Umbilical cord (tissue), 2 donors: Measurements from ENCODE around the gene AIF1L. TPM values are rescaled to one million over a fixed set of nuclear protein-coding genes. Genes with fewer than 3 reads are reported as not detected.

Source experiments
- DNase-seq: peaks from one replicate; pipeline ENCODE4 v3.0.0-alpha.2; 2015; ENCODE audit warnings: low spot score
- total RNA-seq: library from RNA; depleted of rRNA; stranded (reverse); fragments of >200 nt; gene quantifications from one replicate; pipeline ENCODE4 v1.2.3, GENCODE V29; 2014; ENCODE audit warnings: low replicate concordance; ENCODE audit not compliant: insufficient read depth

The AIF1L gene
- total RNA-seq, 1 donor from 2014 or later: 35.4 TPM

DNA sequence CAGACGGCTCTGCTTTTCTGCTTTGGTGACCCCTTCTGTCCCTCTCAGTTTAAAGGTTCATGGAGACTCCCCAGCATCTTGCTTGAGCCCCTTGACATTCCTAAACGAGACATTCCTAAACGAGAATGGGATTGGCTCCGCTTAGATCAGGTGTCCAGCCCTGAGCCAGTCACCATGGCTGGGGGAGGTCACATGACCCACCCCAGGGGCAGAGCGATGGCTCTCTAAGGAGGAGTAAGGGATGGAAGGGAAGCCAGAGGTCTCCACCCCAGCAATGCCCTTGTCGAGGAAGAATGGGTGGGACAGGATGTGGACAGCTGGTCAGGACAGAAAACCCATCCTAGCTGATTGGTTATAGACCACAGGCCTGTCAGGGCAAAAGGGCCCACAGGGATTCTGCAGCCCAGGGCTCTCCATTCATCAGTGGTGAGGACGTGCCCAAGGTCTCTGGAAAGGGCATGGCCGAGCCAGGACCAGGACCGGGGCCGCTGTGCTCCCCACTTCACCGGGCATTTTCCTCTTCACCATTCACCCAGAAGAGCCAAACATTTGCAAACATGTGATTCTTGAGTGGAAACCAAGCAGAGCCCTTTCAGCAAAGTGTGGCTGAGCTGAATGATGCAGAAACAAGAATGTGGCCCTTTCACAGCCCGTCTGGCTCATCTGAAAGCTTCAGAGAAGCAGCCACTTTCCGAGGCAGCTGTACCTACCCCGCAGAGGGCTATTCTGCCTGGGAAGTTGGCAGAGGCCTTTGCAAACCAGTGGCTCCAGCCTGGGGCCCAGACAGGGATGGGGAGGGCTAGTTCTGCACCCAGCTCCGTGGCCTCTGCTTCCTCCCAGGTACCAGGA, 19.8 kb upstream of the AIF1L start:
- no peak for DNase-seq

DNA sequence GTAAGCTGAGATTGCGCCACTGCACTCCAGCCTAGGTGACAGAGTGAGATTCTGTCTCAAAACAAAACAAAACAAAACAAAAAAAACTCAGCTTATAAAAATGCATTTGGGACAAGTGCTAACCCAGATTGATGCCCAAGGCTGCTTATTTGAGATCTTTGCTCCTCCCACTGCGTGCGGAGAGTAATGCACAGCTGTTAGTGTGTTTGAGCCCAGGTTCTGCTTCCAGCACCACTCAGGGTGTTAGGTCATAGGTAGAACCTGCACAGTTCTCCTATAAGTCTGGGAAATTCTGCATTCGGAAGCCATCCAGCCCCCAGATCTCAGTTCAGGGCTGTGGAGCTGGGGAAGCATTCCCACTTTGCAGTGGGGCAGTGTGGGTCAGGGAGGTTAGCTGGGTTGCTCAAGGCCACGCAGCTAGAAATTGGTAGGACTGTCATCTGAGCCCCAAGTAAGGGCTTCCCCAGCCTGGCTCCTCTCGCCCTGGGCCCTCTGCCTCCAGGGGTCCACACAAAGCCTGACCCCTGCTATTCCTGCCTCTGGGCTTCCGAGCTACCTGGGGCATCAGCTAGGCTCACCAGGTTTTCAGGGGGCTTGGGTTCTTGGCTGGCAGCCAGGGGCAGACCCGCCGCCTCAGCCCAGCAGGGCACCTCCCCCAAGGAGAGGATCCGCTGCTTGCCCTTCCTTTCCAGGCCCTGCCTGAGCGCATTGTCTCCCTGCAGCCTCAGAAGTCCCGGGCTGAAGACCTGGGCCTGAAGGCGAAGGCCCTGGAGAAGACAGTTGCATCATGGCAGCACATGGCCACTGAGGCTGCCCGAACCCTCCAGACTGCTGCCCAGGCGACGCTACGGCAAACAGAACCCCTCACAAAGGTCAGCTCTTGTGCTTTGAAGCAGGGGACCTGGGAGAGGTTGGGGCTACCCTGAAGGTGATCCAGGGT, 17.6 kb upstream of the AIF1L start:
- DNase-seq: no peak

DNA sequence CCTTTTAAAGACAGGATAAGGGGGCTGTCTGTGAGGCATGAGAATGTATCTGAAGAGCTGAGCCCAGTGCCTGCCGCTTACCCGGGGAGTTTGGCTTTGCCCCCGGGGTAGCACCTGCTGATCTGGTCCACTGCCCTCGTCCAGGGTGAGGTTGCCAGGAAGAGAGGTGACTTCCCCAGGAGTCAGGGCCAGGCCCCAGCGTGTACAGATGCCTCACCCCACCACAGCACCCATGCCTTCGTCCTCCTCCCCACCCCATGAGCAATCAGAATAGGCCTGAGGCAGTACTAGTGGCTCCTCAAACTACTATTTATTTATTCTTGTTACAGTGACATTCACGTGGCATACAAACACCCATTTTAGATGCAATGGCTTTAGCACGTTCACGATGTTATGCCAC, 15.7 kb upstream of the AIF1L start:
- no peak for DNase-seq

DNA sequence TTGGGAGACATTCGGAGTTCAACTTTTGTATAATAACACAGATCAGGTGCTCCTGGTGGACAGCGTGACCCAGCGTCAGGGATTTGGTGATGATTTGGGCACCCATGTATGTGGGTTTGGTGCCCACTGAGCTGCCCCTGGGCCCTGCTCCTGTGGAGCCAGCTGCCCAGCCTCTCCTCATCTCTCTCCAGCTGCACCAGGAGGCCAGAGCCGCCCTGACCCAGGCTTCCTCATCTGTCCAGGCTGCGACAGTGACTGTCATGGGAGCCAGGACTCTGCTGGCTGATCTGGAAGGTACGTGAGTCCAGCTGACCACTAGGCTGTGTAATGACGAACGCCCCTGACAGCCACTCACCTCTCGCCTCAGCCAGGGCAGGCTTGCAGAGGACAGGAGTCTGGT, 14.5 kb upstream of the AIF1L start:
- no peak for DNase-seq

DNA sequence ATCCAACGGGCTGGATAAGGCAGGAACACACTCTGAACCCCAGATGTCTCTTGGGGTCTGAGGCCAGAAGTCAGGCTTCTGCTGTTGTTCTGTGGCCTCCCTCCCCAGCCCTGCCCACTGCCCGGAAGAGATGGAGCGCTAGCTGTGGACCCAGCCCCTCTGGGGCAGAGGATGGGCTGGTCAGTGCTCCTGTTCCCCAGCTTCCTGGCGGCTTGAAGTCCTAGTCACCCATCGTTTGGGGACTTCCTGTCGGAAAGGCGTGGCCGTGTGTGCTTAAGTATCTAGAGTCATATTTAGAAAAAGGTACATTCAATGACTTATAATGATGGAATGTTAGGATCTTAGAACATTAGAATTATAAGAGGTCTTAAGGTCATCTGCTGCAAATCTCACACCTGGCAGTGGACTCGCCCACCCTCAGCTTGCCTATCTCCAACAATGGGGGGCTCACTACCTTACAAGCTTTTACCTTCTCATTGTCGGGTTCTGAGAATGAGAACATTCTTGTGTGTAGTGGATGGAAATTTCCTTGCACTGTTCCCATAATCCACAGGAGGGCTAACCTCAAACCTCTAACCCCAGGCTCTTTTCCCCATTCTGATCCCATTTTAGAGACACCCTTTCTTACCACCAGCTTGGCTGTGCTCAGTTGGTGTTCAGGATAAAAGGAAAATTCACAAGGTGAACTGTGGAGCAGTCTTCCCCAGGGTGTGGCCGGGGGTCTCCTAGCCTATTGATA, 13.4 kb upstream of the AIF1L start:
- DNase-seq: no peak

DNA sequence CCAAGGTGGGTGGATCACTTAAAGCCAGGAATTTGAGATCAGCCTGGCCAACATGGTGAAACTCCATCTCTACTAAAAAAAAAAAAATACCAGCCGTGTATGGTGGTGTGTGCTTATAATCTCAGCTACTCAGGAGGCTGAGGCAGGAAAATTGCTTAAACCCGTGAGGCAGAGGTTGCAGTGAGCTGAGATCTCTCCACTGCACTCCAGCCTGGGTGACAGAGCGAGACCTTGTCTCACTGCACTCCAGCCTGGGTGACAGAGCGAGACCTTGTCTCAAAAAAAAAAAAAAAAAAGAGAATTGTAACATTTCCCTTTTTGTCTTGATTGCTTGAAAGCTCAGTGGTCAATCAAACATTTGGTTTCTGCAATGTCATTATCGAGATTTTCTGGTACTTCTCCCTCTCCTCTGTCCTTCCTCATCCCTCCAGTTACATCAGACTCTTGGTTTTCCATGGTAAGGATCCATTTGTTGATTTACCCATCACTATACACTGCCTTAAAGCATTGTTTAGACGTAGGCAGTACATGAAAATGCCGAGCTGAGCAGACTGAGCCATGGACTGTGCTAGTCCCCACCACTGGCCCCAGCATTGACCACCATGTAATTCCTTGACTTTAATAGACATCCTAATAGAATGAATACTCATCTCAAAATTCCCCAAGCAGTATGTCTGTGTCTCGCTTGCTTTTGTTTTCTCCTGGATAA, 11.5 kb upstream of the AIF1L start:
- no peak for DNase-seq

DNA sequence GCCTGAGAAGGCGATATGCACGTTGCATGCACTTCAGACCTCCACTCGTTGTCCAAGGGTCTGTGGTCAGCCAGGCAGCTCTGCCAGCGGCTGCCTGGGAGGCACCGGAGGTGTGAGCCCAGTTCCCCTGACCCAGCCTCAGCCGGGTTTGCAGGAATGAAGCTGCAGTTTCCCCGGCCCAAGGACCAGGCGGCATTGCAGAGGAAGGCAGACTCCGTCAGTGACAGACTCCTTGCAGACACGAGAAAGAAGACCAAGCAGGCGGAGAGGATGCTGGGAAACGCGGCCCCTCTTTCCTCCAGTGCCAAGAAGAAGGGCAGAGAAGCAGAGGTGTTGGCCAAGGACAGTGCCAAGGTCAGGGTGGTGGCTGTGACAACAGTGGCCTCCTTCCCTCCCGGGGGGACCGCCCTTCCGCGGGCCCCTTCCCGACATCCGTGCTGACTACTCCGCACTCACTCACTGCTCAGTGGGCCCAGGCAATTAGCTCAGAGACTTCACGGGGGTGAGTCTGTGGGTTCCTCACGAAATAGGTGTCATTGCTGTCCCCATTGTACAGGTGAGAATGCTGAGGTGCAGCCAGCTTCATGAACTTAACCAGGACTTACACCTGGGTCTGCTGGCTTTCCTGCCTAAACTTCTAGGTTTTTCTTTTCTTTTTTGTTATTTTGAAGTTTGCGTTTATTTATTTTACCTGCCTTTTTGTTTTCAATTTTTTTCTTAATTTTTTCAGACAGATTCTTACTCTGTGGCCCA, 10.8 kb upstream of the AIF1L start:
- DNase-seq: no peak

DNA sequence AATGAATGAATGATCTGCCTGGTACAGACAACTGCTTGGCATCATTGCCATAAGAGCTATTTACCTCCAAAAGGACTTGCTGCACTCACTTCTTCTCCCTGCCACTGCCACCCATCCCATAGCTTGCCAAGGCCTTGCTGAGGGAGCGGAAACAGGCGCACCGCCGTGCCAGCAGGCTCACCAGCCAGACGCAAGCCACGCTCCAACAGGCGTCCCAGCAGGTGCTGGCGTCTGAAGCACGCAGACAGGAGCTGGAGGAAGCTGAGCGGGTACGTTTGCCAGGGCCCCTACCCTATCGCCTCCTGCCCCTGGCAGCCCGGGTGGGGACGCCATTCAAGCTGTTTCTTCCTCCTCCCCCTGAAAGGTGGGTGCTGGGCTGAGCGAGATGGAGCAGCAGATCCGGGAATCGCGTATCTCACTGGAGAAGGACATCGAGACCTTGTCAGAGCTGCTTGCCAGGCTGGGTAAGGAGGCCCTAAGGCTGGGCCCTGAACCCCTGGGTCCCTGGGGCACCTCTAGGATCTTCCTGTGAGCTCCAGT, 8.9 kb upstream of the AIF1L start:
- no peak for DNase-seq

DNA sequence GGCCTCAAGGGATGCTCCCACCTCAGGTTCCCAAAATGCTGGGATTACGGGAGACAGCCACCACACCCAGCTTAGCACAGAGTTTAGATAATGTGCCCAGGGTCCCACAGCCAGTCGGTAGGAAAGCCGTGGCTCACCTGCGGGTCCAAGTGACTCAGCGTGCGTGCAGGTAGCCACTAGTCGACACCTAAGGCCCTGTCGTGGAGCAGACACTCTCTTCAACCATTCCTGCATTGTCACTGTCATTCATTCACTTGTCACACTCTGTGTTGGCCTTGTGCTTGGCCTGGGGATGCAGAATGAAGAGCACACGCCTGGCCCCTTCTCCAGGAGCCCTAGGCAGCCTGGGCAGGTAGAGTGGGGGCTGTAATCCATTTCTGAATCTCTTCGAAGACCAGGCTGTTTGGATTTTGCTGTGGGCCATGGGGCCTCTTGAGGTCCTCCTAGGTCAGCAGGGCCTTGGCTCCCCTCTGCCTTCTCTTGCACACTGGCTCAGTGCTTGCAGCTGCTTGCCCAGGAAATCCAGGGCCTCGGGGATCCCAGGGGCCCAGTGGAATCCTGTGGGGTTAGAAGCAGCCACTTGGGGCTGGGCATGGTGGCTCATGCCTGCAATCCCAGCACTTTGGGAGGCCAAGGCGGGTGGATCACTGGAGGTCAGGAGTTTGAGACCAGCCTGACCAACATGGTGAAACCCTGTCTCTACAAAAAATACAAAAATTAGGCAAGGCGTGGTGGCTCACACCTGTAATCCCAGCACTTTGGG, 6.1 kb upstream of the AIF1L start:
- no peak for DNase-seq

DNA sequence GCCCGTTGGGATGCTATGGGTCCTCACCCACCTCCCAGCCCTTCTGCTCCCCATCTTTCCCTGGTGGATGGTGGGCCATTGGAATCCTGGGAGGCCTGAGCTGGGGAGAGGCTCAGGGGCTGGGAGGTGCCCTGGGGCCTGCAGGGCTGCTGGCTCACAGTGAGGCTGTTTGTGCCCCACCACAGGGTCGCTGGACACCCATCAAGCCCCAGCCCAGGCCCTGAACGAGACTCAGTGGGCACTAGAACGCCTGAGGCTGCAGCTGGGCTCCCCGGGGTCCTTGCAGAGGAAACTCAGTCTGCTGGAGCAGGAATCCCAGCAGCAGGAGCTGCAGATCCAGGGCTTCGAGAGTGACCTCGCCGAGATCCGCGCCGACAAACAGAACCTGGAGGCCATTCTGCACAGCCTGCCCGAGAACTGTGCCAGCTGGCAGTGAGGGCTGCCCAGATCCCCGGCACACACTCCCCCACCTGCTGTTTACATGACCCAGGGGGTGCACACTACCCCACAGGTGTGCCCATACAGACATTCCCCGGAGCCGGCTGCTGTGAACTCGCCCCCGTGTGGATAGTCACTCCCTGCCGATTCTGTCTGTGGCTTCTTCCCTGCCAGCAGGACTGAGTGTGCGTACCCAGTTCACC, 4.9 kb upstream of the AIF1L start:
- no peak for DNase-seq

DNA sequence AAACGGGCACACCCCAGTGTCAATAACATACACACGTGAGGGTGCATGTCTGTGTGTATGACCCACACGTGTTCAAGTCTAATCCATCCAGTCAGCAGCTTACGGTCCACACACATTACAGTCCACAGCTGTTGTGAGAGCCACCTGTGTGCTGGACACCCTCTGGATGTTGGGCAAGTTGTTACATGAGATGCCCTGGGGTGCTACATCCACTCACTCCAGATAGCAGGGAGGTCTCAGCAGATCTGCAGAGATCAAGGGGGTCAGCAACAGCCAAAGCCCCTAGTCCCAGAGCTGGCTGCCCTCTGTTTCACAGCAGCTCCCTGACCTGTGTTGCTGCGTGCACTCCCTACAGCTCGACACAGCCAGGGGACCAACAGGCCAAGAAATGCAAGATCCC, 4.3 kb upstream of the AIF1L start:
- no peak for DNase-seq

DNA sequence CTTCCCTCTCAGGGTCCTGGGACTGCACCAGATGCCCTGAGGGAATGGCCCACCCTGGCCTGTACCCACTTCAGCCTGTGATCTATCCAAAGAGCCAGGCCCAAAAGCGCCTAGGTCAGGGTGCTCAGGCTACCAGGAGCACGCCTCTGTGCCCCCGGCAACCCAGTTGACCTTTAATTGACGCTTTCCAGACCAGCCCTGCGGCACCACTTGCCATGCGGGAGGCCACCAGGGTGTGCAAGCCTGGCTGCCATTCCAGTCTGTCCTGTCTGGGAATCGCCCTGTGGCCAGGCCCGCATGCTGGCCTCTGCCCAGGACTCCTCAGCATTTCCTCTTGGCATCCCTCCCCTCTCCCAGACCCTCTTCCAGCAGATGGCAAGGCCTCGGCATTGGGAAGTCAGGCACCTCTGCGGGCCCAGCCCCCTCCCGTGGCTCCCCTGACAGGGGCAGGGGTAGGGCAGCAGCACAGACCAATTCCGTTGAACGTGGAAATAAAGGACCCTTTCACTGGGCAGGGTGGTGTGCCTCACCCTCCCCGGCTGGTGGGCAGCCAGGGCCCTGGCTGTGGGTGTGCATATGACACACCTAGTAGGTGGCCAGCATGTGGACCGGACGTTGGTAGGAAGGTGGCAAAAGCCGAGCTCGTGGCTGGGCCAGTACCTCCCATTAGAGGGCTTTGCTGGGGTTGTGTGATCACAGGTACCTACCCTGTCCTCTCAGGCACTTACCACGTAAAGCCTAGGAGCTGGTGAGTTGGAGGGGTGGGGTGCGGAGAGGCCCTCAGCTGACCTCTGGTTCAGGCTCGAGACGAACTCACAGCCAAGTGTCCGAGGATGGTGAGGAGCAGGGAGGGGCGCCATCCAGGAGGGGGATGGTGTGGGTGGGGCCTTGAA, 3.5 kb upstream of the AIF1L start:
- no peak for DNase-seq

DNA sequence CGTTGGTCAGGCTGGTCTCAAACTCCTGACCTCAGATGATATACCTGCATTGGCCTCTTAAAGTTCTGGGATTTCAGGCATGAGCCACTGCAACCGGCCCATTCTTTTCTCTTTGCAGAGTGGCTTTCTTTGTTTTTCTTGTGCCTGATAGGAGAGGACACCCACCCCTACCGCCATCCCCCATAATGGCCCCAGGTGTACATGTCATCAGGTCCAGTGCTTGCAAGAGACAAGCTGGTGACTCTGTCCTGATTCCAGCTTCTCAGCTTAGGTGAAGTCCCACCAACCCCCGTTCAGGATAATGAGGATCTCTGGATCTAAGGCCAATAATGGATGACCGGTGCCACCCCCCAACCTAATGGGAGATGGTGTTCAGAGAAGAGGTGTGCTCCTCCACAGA, 2.3 kb upstream of the AIF1L start:
- no peak for DNase-seq

DNA sequence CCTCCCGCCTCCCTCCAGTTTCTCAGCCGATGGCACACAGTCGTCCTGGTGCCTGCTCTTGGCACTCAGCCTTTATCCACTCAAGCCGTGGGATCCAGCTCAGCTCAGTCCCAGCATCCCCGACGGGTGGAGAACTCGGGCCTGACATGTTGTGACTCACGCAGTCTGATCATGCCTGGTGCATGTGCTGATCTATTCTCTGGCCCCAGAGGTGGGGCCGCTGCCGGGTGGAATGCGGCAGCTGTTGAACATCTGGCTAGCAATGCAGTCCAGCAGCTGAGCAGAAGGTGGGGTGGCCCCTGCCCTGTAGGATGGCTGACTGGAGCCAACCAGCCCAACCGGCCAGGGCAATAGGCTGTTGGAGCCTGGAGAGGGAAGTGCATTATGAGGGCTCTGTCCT, 1.7 kb upstream of the AIF1L start:
- peak; percentile 73 for DNase-seq

DNA sequence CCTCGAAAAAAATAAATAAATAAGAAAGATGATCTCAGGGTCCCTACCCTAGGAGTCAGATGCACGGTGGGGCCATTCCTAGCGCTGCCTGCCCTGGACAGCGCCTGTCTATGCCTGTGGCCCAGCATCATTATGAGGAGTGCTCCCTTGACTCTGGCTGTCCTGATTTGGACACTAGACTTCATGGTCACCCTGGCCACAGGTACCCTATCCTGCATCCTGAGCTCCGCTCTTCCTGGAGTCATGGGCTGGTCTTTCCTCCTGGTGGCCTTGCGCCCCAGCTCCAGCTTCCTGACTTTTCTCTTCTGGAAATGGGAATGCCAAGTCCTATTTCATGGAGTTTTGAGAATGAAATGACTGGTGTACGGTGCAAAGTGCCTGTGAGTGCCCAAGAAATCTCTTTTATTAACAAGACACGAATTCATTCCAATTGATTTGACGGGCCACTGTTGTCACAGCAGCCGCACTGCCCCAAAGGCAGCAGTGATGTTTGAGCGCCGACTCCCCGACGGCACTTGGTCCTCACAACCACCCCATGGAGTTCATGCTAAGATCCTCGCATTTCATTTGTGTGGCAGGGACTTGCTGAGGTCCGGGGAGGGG, 564 bp upstream of the AIF1L start:
- no peak for DNase-seq

DNA sequence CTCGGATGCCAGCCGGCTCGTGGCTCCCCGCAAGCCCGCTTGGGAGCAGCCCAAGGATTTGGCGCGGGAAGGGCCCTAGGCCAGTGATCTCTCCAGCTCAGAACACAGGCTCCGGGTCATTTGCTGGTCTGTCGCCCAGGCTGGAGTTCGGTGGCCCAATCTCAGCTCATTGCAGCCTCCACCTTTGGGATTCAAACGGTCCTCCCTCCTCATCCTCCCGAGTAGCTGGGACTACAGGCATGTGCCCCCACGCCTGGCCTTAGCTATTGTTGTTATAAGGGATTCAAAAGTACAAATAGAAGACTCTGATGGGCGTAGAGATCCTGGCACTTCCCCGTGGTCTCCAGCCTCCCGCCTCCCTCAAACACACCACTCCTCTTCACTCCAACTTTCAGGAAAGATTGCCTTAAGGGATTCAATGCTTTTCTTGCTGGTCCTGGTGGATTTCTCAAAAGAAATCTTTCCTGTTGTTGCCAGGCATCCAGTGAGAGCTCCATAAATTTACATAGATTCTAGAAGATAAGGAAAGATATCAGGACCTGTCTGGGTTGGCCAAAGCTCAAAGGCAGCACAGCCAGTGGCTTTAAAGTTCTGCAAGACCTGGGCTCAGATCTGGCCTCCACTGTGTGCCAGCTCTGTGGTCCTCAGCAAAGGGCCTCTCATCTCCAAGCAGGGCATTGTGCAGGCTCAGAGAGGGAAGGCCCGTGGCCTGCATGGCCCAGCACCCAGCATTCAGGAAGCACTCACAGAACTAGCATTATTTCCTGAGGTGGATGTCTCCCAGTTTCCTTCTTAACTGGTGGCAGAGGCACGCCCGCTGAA, 1.0 kb downstream of the AIF1L start:
- DNase-seq: no peak

DNA sequence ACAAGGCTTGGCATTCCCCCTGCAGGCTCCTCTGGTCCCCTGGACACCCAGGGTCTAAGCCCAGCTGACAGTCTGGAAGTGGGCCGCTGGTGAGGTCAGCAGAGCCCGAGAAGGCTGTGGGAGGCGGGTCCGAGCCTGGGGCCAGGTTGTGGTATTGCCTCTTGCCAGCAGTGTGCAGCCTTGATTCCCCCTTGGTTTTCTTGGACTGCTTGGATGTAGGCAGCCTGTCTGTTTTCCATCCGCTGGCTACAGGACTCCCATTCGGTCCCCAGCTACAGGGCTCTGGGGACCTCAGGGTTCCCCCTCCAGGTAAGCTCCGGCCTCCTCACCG, 1.6 kb downstream of the AIF1L start:
- DNase-seq: no peak
